K562 (cell line): ENCODE measurements around the gene IMMP2L.

ENCODE experiments used
- CHD1 ChIP-seq: fragments of 200-600 bp; sonication (generic); IDR thresholded peaks from one replicate; pipeline ENCODE4 v1.6.1; 2012; ENCODE audit warnings: mild to moderate bottlenecking, moderate library complexity, low read length, inconsistent platforms
- GABPA ChIP-seq: fragments of 200-800 bp; sonication (Bioruptor generic); conservative IDR thresholded peaks from 2 replicates; pipeline ENCODE4 v1.6.1; 2016; ENCODE audit warnings: low read depth, missing genetic modification characterization, missing compliant biosample characterization
- MXI1 ChIP-seq: IDR thresholded peaks from 2 replicates; pipeline ENCODE4 v1.6.1; 2011; ENCODE audit warnings: low read depth, mild to moderate bottlenecking, improper control_type of control experiment, low read length
- POLR2B ChIP-seq: fragments of 450-650 bp; IDR thresholded peaks from 2 replicates; pipeline ENCODE4 v1.6.1; 2018; ENCODE audit warnings: low read depth; ENCODE audit not compliant: partially characterized antibody
- ZBED1 ChIP-seq: IDR thresholded peaks from 2 replicates; pipeline ENCODE4 v1.6.1; 2014
- TF ChIP-seq, protein P1 (sequence below), 3 experiments: IDR thresholded peaks in 2 of 3; conservative IDR thresholded peaks in 1 of 3; 2 replicates each; pipeline ENCODE4 v1.5.1; 2011 to 2012; ENCODE audit warnings: low read length in 3 of 3, mild to moderate bottlenecking in 3 of 3, control low read depth in 2 of 3, improper control_type of control experiment in 1 of 3, inconsistent platforms in 1 of 3, low read depth in 1 of 3, mixed read lengths in 1 of 3, moderate library complexity in 1 of 3; ENCODE audit not compliant: insufficient read depth in 2 of 3

DNA sequence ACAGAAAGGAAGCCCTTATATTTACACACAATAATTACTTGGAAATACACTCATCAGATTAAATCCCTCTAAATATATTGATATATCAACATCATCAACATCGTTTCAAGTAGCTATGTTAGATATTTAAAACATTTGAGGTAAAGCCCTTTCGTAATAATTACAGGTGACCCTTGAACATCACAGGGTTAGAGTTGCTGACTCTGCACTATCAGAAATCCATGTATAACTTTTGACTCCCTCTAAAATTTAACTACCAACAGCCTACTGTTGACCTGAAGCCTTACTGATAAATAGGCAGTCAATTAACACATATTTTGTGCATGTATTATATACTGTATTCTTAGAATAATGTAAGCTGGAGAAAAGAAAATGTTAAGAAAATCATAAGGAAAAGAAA, 505.9 kb downstream of the IMMP2L start:
- TF ChIP-seq CHD1, result no peak
- TF ChIP-seq POLR2B, result no peak
- TF ChIP-seq MXI1, result no peak
- no peak for TF ChIP-seq GABPA (tag)
- TF ChIP-seq, protein P1, sequence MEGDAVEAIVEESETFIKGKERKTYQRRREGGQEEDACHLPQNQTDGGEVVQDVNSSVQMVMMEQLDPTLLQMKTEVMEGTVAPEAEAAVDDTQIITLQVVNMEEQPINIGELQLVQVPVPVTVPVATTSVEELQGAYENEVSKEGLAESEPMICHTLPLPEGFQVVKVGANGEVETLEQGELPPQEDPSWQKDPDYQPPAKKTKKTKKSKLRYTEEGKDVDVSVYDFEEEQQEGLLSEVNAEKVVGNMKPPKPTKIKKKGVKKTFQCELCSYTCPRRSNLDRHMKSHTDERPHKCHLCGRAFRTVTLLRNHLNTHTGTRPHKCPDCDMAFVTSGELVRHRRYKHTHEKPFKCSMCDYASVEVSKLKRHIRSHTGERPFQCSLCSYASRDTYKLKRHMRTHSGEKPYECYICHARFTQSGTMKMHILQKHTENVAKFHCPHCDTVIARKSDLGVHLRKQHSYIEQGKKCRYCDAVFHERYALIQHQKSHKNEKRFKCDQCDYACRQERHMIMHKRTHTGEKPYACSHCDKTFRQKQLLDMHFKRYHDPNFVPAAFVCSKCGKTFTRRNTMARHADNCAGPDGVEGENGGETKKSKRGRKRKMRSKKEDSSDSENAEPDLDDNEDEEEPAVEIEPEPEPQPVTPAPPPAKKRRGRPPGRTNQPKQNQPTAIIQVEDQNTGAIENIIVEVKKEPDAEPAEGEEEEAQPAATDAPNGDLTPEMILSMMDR (IDR thresholded peaks at IDR 0.05 in 2 of 3, conservative IDR thresholded peaks at IDR 0.05 in 1 of 3; ENCODE audit: insufficient read depth in 2 of 3, low read depth in 1 of 3, low read length in 3 of 3), result no peak
- no peak for TF ChIP-seq ZBED1
